ENCODE results near the gene TANGO6.
"Not testable (repeated sequence)": the region's sequence is repeated elsewhere in the genome, so short reads cannot be mapped to it uniquely, and the experiment has no call there.

TANGO6 gene

GRCh38 chr16:69048328-69049120 lies 205.2 kb downstream of the TANGO6 start:
- FAIRE-seq: no peak
- DNase-seq (ENCODE audit: insufficient read length, low spot score): no peak

- DNase-seq (ENCODE audit: insufficient read length, low spot score) (no peak), FAIRE-seq (no peak)
These were observed 205.8 kb downstream of the TANGO6 start for GRCh38 chr16:69049146-69049545.

GRCh38 chr16:69049603-69050375 lies 206.5 kb downstream of the TANGO6 start:
- no peak for FAIRE-seq
- DNase-seq (ENCODE audit: insufficient read length, low spot score): no peak

GRCh38 chr16:69051517-69051830 lies 208.1 kb downstream of the TANGO6 start:
- not testable (repeated sequence) for FAIRE-seq; DNase-seq (ENCODE audit: insufficient read length, low spot score)

- FAIRE-seq (no peak), DNase-seq (ENCODE audit: insufficient read length, low spot score) (no peak)
These were observed 211.7 kb downstream of the TANGO6 start for GRCh38 chr16:69055008-69055407.

GRCh38 chr16:69055980-69056379 lies 212.6 kb downstream of the TANGO6 start:
- FAIRE-seq (no peak), DNase-seq (ENCODE audit: insufficient read length, low spot score) (no peak)

- DNase-seq (ENCODE audit: insufficient read length, low spot score): no peak
- no peak for FAIRE-seq
These were observed 213.1 kb downstream of the TANGO6 start for GRCh38 chr16:69056421-69056820.

GRCh38 chr16:69057400-69058378 lies 214.4 kb downstream of the TANGO6 start:
- FAIRE-seq: peak; percentile 23

GRCh38 chr16:69063491-69063890 lies 220.2 kb downstream of the TANGO6 start:
- DNase-seq (ENCODE audit: insufficient read length, low spot score); FAIRE-seq: not testable (repeated sequence)

More at GRCh38 chr16:69057400-69058378, 214.4 kb downstream of the TANGO6 start:
- no peak for DNase-seq (ENCODE audit: insufficient read length, low spot score)

- FAIRE-seq (no peak), DNase-seq (ENCODE audit: insufficient read length, low spot score) (no peak)
These were observed 220.9 kb downstream of the TANGO6 start for GRCh38 chr16:69064124-69064763.

GRCh38 chr16:69064764-69065313 lies 221.5 kb downstream of the TANGO6 start:
- FAIRE-seq: no peak

GRCh38 chr16:69069504-69069903 lies 226.2 kb downstream of the TANGO6 start:
- no peak for DNase-seq (ENCODE audit: insufficient read length, low spot score)
- no peak for FAIRE-seq

More at GRCh38 chr16:69064764-69065313, 221.5 kb downstream of the TANGO6 start:
- DNase-seq (ENCODE audit: insufficient read length, low spot score): no peak

- FAIRE-seq: no peak
- no peak for DNase-seq (ENCODE audit: insufficient read length, low spot score)
These were observed 227.7 kb downstream of the TANGO6 start for GRCh38 chr16:69071036-69071435.

- DNase-seq (ENCODE audit: insufficient read length, low spot score): no peak
- FAIRE-seq: no peak
These were observed 229.3 kb downstream of the TANGO6 start for GRCh38 chr16:69072640-69072974.

GRCh38 chr16:69073181-69073702 lies 229.9 kb downstream of the TANGO6 start:
- no peak for FAIRE-seq
- no peak for DNase-seq (ENCODE audit: insufficient read length, low spot score)

GRCh38 chr16:69077251-69077650 lies 233.9 kb downstream of the TANGO6 start:
- DNase-seq (ENCODE audit: insufficient read length, low spot score) (no peak), FAIRE-seq (no peak)

GRCh38 chr16:69078073-69078472 lies 234.7 kb downstream of the TANGO6 start:
- FAIRE-seq (no peak), DNase-seq (ENCODE audit: insufficient read length, low spot score) (no peak)

GRCh38 chr16:69079697-69080096 lies 236.4 kb downstream of the TANGO6 start:
- no peak for DNase-seq (ENCODE audit: insufficient read length, low spot score)
- no peak for FAIRE-seq

- no peak for FAIRE-seq
- no peak for DNase-seq (ENCODE audit: insufficient read length, low spot score)
These were observed 240.1 kb downstream of the TANGO6 start for GRCh38 chr16:69083306-69083941.
